Ishikawa (cell line): ENCODE measurements around the gene ATAD2B.

Source experiments
- CEBPB ChIP-seq: IDR thresholded peaks from 2 replicates; pipeline ENCODE4 v1.6.1; 2012
- CREB1 ChIP-seq: IDR thresholded peaks from 2 replicates; pipeline ENCODE4 v1.6.1; 2012; ENCODE audit warnings: low read depth
- EGR1 ChIP-seq: IDR thresholded peaks from 2 replicates; pipeline ENCODE4 v1.6.1; 2012
- EP300 ChIP-seq: IDR thresholded peaks from 2 replicates; pipeline ENCODE4 v1.6.1; 2012; ENCODE audit warnings: borderline replicate concordance
- FOXM1 ChIP-seq: IDR thresholded peaks from 2 replicates; pipeline ENCODE4 v1.6.1; 2012; ENCODE audit warnings: low read depth, borderline replicate concordance
- MAX ChIP-seq: IDR thresholded peaks from 2 replicates; pipeline ENCODE4 v1.6.1; 2012
- NFIC ChIP-seq: IDR thresholded peaks from 2 replicates; pipeline ENCODE4 v1.6.1; 2012
- RAD21 ChIP-seq: IDR thresholded peaks from 2 replicates; pipeline ENCODE4 v1.6.1; 2012; ENCODE audit warnings: low read depth
- TAF1 ChIP-seq: IDR thresholded peaks from 2 replicates; pipeline ENCODE4 v1.6.1; 2012; ENCODE audit warnings: low read depth, mild to moderate bottlenecking
- TCF12 ChIP-seq: IDR thresholded peaks from 2 replicates; pipeline ENCODE4 v1.6.1; 2012; ENCODE audit warnings: low read depth
- TEAD4 ChIP-seq: IDR thresholded peaks from 2 replicates; pipeline ENCODE4 v1.6.1; 2012
- YY1 ChIP-seq: IDR thresholded peaks from 2 replicates; pipeline ENCODE4 v1.6.1; 2012; ENCODE audit warnings: low read depth
- ZBTB7A ChIP-seq: IDR thresholded peaks from 2 replicates; pipeline ENCODE4 v1.6.1; 2012; ENCODE audit warnings: low read depth
- TF ChIP-seq, protein P1 (sequence below): IDR thresholded peaks from 2 replicates; pipeline ENCODE4 v1.6.1; 2012
- TF ChIP-seq, protein P2 (sequence below): IDR thresholded peaks from 2 replicates; pipeline ENCODE4 v1.6.1; 2012; ENCODE audit warnings: low read depth, mild to moderate bottlenecking

ATAD2B gene

GRCh38 chr2:23859983-23860382, 66.9 kb downstream of the ATAD2B start:
- TF ChIP-seq ZBTB7A (no peak), CEBPB (no peak), RAD21 (no peak), FOXM1 (no peak), EP300 (no peak), TAF1 (no peak), EGR1 (no peak), CREB1 (no peak), TCF12 (no peak), TEAD4 (no peak), YY1 (no peak), NFIC (no peak)
- TF ChIP-seq, protein P1, sequence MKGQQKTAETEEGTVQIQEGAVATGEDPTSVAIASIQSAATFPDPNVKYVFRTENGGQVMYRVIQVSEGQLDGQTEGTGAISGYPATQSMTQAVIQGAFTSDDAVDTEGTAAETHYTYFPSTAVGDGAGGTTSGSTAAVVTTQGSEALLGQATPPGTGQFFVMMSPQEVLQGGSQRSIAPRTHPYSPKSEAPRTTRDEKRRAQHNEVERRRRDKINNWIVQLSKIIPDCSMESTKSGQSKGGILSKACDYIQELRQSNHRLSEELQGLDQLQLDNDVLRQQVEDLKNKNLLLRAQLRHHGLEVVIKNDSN, result no peak
- TF ChIP-seq, protein P2, sequence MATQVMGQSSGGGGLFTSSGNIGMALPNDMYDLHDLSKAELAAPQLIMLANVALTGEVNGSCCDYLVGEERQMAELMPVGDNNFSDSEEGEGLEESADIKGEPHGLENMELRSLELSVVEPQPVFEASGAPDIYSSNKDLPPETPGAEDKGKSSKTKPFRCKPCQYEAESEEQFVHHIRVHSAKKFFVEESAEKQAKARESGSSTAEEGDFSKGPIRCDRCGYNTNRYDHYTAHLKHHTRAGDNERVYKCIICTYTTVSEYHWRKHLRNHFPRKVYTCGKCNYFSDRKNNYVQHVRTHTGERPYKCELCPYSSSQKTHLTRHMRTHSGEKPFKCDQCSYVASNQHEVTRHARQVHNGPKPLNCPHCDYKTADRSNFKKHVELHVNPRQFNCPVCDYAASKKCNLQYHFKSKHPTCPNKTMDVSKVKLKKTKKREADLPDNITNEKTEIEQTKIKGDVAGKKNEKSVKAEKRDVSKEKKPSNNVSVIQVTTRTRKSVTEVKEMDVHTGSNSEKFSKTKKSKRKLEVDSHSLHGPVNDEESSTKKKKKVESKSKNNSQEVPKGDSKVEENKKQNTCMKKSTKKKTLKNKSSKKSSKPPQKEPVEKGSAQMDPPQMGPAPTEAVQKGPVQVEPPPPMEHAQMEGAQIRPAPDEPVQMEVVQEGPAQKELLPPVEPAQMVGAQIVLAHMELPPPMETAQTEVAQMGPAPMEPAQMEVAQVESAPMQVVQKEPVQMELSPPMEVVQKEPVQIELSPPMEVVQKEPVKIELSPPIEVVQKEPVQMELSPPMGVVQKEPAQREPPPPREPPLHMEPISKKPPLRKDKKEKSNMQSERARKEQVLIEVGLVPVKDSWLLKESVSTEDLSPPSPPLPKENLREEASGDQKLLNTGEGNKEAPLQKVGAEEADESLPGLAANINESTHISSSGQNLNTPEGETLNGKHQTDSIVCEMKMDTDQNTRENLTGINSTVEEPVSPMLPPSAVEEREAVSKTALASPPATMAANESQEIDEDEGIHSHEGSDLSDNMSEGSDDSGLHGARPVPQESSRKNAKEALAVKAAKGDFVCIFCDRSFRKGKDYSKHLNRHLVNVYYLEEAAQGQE, result no peak

DNA sequence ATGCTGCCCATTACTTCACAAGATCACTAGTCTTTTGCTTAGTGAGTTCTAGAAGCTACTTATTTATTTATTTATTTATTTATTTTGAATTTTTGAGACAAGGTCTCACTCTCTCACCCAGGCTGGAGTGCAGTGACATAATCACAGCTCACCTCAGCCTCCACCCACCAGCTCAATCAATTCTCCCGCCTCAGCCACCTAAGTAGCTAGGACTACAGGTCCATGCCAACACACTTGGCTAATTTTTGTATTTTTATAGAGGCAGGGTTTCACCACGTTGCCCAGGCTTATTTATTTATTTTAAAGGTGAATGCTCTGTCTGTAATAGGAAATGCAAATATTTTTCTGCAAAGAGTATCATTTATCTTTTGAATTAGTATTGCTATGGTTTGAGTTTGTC, 67.7 kb downstream of the ATAD2B start:
- TF ChIP-seq TEAD4 (no peak), YY1 (no peak), EP300 (no peak), TAF1 (no peak), CEBPB (no peak), CREB1 (no peak), TCF12 (no peak), FOXM1 (no peak), ZBTB7A (no peak), MAX (no peak)
- TF ChIP-seq, protein P1, result no peak
- TF ChIP-seq, protein P2, result no peak

GRCh38 chr2:23850564-23851256, 76.2 kb downstream of the ATAD2B start:
- TF ChIP-seq TEAD4, result no peak
- TF ChIP-seq FOXM1, result no peak
- TF ChIP-seq TCF12, result no peak
- no peak for TF ChIP-seq RAD21
- TF ChIP-seq, protein P1, result no peak
- TF ChIP-seq NFIC, result no peak
- no peak for TF ChIP-seq EP300
- no peak for TF ChIP-seq TAF1
- no peak for TF ChIP-seq ZBTB7A

GRCh38 chr2:23844905-23845304, 82.0 kb downstream of the ATAD2B start:
- TF ChIP-seq EP300, result no peak
- TF ChIP-seq, protein P1, result no peak
- TF ChIP-seq TEAD4, result no peak
- TF ChIP-seq TAF1, result no peak
- TF ChIP-seq TCF12, result no peak
- TF ChIP-seq NFIC, result no peak
- TF ChIP-seq MAX, result no peak
- TF ChIP-seq FOXM1, result no peak
- no peak for TF ChIP-seq CREB1
- no peak for TF ChIP-seq ZBTB7A
- no peak for TF ChIP-seq YY1
- TF ChIP-seq RAD21, result no peak
